ENCODE data around the gene PIGT. TPM values are rescaled to one million over a fixed set of nuclear protein-coding genes. Genes with fewer than 3 reads are reported as not detected.

The PIGT gene
- total RNA-seq: 10 to 100 TPM; 59.8 to 87.3 (median 67.6) TPM

DNA sequence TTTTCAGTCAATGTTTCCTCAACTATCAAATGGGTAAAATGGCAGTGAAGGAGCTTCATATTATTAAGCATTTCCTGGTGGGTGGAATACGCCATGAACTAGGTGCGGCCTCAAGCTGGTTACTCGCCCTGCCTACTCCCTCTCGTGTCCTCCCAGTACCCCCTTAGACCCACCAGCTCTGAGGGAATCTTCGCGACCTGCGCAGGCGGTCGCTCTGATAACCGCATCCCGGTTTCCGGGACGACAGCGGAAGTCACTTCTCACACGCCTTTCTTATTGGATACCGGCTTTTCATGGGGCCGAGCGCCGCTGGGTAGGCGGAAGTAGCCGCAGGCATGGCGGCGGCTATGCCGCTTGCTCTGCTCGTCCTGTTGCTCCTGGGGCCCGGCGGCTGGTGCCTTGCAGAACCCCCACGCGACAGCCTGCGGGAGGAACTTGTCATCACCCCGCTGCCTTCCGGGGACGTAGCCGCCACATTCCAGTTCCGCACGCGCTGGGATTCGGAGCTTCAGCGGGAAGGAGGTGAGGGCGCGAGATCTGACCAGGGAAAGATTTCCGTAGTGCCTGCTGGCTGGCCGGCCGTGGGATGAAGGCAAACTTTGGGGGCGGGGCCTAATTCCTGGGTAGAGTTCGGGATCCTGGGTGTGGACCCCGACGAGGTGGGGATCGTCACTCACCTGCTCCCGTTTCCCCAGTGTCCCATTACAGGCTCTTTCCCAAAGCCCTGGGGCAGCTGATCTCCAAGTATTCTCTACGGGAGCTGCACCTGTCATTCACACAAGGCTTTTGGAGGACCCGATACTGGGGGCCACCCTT lies at the start of gene PIGT:
Gene PIGT (plus strand): TSS at position 320 of the 816 bp plus-strand sequence. CDS start 16 bp downstream, at position 336.
- Histone ChIP-seq H3K27ac (peak within 1 kb of the TSS; percentile 85 to 90 (median 87)), H3K4me3 (peak within 1 kb of the TSS; percentile 67 to 86), H3K27me3 (no peaks in the 10 kb centered on the region), H3K36me3 (peaks cover 0 to 41% of the 10 kb centered on the region in 2 donors), H3K4me1 (peaks cover 5 to 48% (median 34%) of the 10 kb centered on the region in 3 donors), H3K9me3 (no peaks in the 10 kb centered on the region)
- TF ChIP-seq POLR2A (IDR thresholded peaks at IDR 0.05) (peak; percentile 88 to 89), EP300 (IDR thresholded peaks at IDR 0.05) (no peak), POLR2AphosphoS5 (IDR thresholded peaks at IDR 0.05) (peak; percentile 90)
- TF ChIP-seq, protein P1, sequence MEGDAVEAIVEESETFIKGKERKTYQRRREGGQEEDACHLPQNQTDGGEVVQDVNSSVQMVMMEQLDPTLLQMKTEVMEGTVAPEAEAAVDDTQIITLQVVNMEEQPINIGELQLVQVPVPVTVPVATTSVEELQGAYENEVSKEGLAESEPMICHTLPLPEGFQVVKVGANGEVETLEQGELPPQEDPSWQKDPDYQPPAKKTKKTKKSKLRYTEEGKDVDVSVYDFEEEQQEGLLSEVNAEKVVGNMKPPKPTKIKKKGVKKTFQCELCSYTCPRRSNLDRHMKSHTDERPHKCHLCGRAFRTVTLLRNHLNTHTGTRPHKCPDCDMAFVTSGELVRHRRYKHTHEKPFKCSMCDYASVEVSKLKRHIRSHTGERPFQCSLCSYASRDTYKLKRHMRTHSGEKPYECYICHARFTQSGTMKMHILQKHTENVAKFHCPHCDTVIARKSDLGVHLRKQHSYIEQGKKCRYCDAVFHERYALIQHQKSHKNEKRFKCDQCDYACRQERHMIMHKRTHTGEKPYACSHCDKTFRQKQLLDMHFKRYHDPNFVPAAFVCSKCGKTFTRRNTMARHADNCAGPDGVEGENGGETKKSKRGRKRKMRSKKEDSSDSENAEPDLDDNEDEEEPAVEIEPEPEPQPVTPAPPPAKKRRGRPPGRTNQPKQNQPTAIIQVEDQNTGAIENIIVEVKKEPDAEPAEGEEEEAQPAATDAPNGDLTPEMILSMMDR (IDR thresholded peaks at IDR 0.05): peak in 1 of 4 experiments; percentile 17
- WGBS, 2 donors (ENCODE audit: low coverage in 1 of 2): 0% methylated on average over 2 to 10 of the region's 52 CpGs
- ATAC-seq: peak; percentile 76

DNA sequence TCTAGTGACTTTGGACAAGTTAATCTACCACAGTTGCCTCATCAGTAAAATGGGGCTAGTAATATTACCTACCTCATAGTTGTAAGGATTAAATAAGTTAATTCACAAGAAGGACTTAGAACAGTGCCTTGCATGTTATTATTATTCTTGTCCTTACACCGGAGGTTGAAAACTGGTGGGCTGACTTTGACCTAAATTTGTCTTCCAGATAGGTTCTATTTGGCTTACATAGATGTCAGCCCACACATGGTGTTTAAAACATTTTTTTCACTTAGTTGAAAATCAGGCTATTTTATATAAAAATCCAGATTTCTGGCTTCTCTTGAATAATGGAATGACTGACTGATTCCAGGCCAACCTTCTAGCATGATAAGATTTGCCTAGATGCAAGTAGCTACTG lies 49.7 kb upstream of the PIGT start:
- peaks cover 4 to 51% of the 10 kb centered on the region in 2 donors for H3K36me3 ChIP-seq
- no peaks in the 10 kb centered on the region for H3K27me3 ChIP-seq
- peak overlapping the region in 1 of 4 donors; percentile 23 for H3K27ac ChIP-seq
- TF ChIP-seq POLR2AphosphoS5 (IDR thresholded peaks at IDR 0.05) (no peak), EP300 (IDR thresholded peaks at IDR 0.05) (no peak)
- H3K4me1 ChIP-seq: peaks cover 0 to 45% (median 13%) of the 10 kb centered on the region in 3 donors
- WGBS, 2 donors (ENCODE audit: low coverage in 1 of 2): 64 to 71% methylated on average over 1 of the region's 1 CpG
- H3K9me3 ChIP-seq: no peaks in the 10 kb centered on the region
- H3K4me3 ChIP-seq: no peak overlapping the region
- ATAC-seq: no peak

DNA sequence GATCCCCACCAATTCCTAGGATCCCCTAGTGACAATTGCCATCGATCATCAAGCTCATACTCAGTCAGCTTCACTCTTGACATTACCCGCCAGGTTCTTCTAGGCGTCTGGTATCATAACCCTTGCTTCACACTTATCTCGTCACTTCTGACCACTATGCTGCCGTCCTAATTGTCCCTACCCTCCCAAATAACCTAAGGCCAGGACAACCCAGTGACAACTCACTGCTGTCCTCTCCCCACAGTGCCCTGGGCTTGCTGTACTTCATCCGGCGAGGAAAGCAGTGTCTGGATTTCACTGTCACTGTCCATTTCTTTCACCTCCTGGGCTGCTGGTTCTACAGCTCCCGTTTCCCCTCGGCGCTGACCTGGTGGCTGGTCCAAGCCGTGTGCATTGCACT lies 49.3 kb upstream of the PIGT start:
- no peak overlapping the region for H3K27ac ChIP-seq
- peaks cover 0 to 45% (median 13%) of the 10 kb centered on the region in 3 donors for H3K4me1 ChIP-seq
- WGBS, 2 donors (ENCODE audit: low coverage in 1 of 2): 78 to 88% methylated on average over 8 to 11 of the region's 11 CpGs
- TF ChIP-seq, protein P1 (IDR thresholded peaks at IDR 0.05): no peak
- TF ChIP-seq POLR2AphosphoS5 (IDR thresholded peaks at IDR 0.05): no peak
- TF ChIP-seq POLR2A (IDR thresholded peaks at IDR 0.05): no peak
- no peak for TF ChIP-seq EP300 (IDR thresholded peaks at IDR 0.05)
- no peaks in the 10 kb centered on the region for H3K27me3 ChIP-seq
- H3K36me3 ChIP-seq: peaks cover 4 to 51% of the 10 kb centered on the region in 2 donors
- no peaks in the 10 kb centered on the region for H3K9me3 ChIP-seq
- no peak for ATAC-seq
- no peak overlapping the region for H3K4me3 ChIP-seq

DNA sequence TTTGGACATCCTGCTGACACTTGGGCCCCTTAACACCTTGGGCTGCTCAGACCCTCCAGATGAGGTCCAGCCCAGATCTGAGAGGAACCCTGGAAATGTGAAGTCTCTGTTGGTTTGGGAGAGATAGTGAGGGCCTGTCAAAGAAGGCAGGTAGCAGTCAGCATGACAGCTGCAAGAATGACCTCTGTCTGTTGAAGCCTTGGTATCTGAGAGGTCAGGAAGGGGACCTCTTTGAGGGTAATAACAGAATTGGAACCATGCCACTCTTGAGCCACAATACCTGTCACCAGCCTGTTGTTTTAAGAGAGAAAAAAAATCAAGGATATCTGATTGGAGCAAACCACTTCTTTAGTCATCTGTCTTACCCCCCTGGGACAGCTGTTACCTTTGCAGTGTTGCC lies 48.8 kb upstream of the PIGT start:
- TF ChIP-seq POLR2A (IDR thresholded peaks at IDR 0.05) (no peak), EP300 (IDR thresholded peaks at IDR 0.05) (no peak), POLR2AphosphoS5 (IDR thresholded peaks at IDR 0.05) (no peak)
- TF ChIP-seq, protein P1 (IDR thresholded peaks at IDR 0.05): no peak
- H3K27ac ChIP-seq: no peak overlapping the region
- peaks cover 0 to 46% (median 13%) of the 10 kb centered on the region in 3 donors for H3K4me1 ChIP-seq
- H3K4me3 ChIP-seq: no peak overlapping the region
- H3K36me3 ChIP-seq: peaks cover 4 to 51% of the 10 kb centered on the region in 2 donors
- H3K27me3 ChIP-seq: no peaks in the 10 kb centered on the region
- no peaks in the 10 kb centered on the region for H3K9me3 ChIP-seq
- ATAC-seq: no peak

DNA sequence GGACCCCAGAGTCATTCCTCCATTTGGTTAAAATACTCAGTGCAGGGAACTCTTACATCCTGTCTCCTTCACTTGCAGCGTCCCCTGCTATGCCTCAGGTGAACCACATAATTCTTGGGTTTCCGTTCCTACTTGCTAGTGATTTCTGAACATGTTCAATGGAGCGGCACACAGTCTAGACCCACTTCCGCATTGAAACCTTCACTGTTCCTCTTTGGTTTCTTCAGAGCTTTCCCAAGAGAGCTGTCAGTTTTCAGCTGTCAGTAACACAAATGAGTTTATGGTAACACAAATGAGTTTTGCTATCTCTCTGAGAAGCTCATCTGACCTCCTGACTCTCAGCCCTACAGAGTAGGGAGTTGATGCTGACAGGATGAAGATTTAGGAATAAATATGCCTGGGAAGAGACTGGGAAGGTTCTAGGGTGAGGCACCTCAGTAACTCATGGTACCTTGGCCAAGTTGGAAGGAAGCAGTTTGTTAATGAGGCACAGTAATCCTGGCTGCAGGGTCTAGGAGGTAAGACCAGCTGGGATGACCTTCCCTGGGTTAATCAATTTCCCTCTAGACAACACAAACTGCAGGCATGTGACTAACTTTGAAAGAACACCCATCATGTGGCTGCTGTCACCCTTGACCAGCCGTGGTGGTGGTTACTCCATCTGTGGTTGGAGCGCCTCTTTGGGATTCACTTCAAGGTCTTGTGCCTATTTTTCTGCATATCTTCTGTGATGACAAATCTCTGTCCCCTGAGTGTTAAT lies 47.5 kb upstream of the PIGT start:
- TF ChIP-seq, protein P1 (IDR thresholded peaks at IDR 0.05): no peak
- TF ChIP-seq EP300 (IDR thresholded peaks at IDR 0.05): no peak
- TF ChIP-seq POLR2A (IDR thresholded peaks at IDR 0.05): no peak
- TF ChIP-seq POLR2AphosphoS5 (IDR thresholded peaks at IDR 0.05): no peak
- 83 to 85% methylated on average over 2 to 6 of the region's 6 CpGs for WGBS, 2 donors (ENCODE audit: low coverage in 1 of 2)
- no peaks in the 10 kb centered on the region for H3K27me3 ChIP-seq
- peaks cover 0 to 53% (median 15%) of the 10 kb centered on the region in 3 donors for H3K4me1 ChIP-seq
- H3K4me3 ChIP-seq: no peak overlapping the region
- peaks cover 4 to 51% of the 10 kb centered on the region in 2 donors for H3K36me3 ChIP-seq
- peak overlapping the region in 1 of 4 donors; percentile 23 for H3K27ac ChIP-seq
- no peaks in the 10 kb centered on the region for H3K9me3 ChIP-seq
- no peak for ATAC-seq
